HG03469 (cell line): ENCODE measurements around the gene ALDH1L1.

Experiments
- ATAC-seq: cut with Tn5 transposase; IDR thresholded peaks from one replicate; pipeline ENCODE4 v1.9.1; 2021; ENCODE audit warnings: mild to moderate bottlenecking, moderate library complexity, moderate number of reproducible peaks; ENCODE audit not compliant: unreplicated experiment

The ALDH1L1 gene

DNA sequence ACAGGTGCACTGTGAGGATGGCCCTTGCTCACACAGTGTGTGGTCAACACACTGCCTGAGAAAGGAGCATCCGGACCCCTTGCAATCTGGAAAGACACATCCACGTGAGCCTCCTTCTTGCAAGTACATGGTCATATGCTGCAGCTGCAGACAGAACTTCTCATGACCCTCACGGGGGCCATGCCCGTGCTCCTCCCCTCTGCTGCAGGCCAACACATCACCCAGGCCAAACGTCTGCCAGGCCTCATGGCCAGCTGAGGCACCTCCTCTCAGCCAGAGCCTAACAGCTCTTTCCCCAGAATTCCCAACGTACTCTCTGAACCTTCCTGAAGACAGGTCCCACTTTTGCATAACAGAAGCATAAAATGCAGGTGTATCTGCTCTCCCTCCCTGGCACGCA, 121.7 kb downstream of the ALDH1L1 start:
- ATAC-seq = no peak

DNA sequence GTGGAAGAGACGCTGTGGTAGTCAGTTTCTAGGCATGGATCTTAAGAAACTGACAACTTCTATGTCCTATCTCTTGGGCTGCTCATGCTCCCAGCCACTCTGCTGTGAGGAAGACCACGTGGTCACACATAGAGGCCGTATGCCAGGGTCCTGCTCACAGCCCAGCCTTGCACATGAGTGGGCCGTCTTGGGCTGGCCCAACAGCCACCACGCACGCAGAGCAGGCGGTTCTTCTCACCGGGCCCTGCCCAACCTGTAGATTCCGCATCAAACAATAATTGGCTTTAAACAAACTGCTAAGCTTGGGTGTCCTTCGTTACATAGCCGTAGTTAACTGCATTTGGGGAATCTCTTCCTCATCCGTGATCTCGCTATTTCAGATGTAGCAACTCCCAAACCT, 122.5 kb downstream of the ALDH1L1 start:
- no peak for ATAC-seq

DNA sequence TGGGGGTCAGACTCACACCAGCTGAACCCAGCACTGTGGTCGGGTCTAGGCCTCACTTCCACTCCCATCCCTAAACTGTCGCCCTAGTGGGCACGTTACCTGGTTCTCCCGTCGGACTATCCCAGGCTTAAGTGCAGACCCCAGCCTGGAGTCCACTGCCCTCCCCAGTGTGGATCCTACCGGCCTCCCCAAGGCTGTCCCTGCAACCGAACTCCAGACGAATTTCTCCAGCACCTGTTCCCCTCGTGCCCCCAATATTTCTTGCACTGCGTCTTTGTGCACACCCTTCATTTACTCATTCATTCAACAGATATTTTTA, 122.9 kb downstream of the ALDH1L1 start:
- ATAC-seq = no peak

DNA sequence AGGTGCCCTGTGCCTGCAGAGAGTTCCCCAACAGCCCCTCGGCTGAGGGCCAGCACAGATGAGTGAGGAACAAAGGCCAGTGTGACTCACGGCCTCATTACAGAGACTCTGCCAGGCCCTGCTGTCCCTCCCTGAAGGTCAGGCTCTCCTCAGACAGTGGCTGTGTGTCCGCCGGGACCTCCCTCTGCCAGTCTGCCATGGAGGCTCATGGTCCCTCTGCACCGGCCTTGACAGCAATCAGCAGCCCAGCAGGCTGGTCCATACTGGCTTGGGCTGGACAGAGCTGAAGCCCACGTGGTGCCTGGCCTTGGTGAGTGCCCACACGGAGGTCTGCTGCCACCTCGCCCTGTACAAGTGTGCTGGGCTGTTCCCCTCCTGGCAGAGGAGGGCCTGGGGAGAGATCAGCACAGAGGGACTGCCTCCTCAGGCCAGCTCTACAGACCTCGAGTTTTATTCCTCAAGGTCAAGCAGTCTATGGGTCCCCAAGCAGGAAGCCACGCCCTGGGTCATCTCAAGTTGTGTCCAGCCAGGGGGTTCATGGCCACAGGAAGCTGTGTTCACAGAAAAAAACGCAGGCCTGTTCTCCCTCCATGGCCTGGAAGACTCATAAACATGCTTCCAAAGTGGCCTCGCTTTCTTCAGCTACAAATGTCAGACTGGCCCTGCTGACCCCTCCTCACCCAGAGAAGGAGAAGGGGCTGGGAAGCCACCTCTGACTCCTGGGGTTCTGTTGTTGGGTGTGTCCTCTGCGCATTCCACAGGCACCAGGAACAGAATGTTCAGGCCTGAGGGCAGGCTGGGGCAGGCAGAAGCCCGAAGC, 123.5 kb downstream of the ALDH1L1 start:
- no peak for ATAC-seq

DNA sequence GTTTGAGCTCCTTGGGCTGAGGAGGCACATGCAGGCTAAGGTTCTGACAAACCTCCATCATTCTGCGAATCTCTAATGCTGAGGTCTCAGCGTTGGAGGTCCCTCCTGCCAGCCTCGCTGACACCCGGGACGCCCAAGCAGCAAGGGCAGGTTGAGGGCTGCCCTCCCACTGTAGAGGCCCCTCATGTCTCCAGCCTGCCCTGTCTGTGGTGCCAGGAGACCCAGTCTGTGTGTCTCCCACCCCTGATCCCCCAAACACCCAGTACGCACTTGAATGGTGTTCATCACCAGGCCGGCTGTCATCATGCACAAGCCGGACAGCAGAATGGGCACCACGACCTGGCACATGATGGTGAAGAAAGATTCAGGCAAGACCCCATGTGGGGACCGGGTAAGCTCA, 124.3 kb downstream of the ALDH1L1 start:
- no peak for ATAC-seq

DNA sequence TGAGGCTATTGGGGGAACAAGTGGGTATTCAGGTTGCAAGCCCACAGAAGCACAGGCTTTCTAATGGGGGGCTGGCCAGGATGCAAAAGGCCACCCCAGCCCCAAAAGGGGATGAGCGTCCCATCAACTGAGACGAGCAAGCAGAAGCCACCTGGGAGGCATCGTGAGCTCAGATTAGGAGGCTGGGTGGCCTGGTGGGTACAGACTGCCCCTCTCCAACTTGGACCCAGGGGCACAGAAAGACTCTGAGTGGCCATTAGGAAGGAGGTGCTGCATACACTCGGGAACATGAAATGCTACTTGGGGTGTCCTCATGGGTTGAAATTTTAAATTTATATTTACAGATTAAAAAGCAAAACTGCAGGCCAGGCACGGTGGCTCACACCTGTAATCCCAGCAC, 125.5 kb downstream of the ALDH1L1 start:
- ATAC-seq = no peak

DNA sequence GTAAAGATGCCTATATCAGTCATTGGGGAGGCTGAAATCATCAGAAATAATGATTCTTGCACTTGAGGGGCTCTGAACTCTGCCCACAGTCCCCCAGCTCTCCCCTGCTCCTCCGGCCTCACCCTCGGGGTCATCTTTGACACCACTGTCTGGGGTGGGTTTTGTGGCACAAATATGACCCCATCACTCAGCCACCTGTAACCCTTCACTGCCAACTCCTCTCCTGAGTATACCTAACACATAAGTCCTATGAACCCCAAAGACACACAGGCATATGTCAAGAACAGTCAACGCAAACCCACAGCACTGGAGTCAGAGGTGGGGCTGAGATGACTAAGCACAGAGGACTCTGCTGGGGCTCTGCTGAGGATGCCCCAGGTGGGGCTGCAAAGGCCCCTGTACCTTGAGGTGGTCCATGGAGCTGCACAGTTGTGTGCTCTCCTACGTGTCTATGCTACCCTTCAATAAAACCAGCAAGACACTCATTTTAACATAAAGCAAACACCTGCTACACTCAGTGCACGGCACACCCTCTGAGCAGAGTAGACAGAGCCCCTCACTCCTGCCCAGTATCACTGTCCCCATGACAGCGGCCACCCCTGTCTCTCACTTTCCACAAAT, 126.3 kb downstream of the ALDH1L1 start:
- no peak for ATAC-seq
